Muscle layer of colon (tissue), 2 donors: ENCODE measurements around the gene TTLL8.
"Not testable (repeated sequence)": the region's sequence is repeated elsewhere in the genome, so short reads cannot be mapped to it uniquely, and the experiment has no call there.

Experiments
- H3K27ac ChIP-seq: one replicate; pipeline ENCODE4 v1.7.0; 2013; ENCODE audit warnings: low read depth, mild to moderate bottlenecking, low read length, moderate library complexity
- H3K27me3 ChIP-seq, 2 donors: one replicate each; pipeline ENCODE4 v1.7.0; 2013; ENCODE audit warnings: low read length in 2 of 2, mild to moderate bottlenecking in 2 of 2; ENCODE audit not compliant: insufficient read depth in 2 of 2, control insufficient read depth in 1 of 2
- H3K36me3 ChIP-seq: one replicate; pipeline ENCODE4 v1.7.0; 2013; ENCODE audit warnings: mild to moderate bottlenecking, low read length; ENCODE audit not compliant: insufficient read depth
- H3K4me1 ChIP-seq: one replicate; pipeline ENCODE4 v1.7.0; 2013; ENCODE audit warnings: mild to moderate bottlenecking, low read length; ENCODE audit not compliant: insufficient read depth
- H3K4me3 ChIP-seq, 2 donors: one replicate each; pipeline ENCODE4 v1.7.0; 2013; ENCODE audit warnings: low read length in 2 of 2, low read depth in 1 of 2, mild to moderate bottlenecking in 1 of 2, moderate library complexity in 1 of 2
- H3K9ac ChIP-seq: one replicate; pipeline ENCODE4 v1.7.0; 2013; ENCODE audit warnings: low read length
- H3K9me3 ChIP-seq: one replicate; pipeline ENCODE4 v1.7.0; 2013; ENCODE audit warnings: mild to moderate bottlenecking, low read length
- donor health status: abdominal sarcoma.
- donor health status: Adenocarcinoma of cecum.

The TTLL8 gene

DNA sequence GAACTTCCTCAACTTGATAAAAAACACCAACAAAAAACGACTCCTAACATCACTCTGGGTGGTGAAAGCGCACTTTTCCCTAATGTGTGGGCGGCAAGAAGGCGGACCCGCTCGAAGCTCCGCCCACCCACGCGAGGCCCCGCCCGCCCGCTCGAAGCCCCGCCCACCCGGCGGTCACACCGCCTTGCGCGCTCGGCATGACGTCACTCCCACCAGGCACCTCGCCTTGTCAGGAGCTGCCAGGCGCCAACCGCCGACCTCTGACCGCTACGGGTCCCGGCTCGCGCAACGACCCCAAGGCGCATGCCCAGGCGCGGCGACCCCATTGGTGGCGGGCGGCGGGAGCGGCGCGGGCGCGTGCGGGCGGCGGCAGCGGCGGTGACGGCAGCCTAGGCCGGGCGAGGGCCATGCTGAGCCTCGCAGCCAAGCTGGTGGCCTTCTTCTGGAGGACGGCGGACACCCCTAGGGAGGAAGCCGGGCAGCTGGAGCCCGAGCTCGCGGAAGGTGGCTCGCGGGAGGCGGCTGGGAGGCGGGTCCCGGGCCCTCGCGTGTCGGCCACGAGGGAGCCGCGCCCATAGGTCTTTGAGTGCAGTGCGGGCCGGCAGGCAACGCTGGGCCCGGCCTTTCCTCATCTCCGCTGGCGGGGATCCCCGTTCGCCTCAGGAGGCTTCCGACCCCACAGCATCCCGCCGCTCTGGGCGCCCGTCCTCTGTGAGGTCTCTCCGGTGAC, 31.7 kb upstream of the TTLL8 start, which contains the start of gene MOV10L1:
Gene MOV10L1, plus strand, starts transcription at position 325 of the 730 bp plus-strand sequence. Its CDS starts 83 bp downstream, at position 408.
- Histone ChIP-seq H3K4me1 (no peaks in the 10 kb centered on the region), H3K27me3 (peaks cover 11 to 16% of the 10 kb centered on the region in 2 donors), H3K4me3 (no peak within 1 kb of the TSS), H3K27ac (no peak within 1 kb of the TSS), H3K9me3 (no peaks in the 10 kb centered on the region), H3K36me3 (no peaks in the 10 kb centered on the region), H3K9ac (no peak within 1 kb of the TSS)

DNA sequence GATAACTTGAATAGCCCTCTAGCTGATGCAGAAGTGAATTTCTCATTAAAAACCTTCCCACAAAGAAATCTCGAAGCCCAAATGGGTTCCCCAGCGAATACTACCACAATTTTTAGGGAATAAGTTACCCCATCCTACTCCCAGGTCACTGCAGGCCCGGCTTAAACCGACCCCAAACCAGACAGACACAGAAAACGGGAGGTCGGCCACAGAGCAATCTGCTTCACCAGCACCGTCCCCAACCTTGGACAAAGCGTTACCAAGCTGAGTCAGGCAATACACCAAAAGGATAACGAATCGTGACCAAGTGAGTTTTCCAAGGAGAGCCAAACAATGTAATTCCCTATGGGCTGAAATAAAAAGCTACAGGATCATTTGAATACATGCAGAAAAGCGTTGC, 31.1 kb upstream of the TTLL8 start:
- Histone ChIP-seq H3K4me3 (no peak overlapping the region), H3K9me3 (no peaks in the 10 kb centered on the region), H3K27me3 (peaks cover 11 to 20% of the 10 kb centered on the region in 2 donors), H3K36me3 (no peaks in the 10 kb centered on the region), H3K4me1 (no peaks in the 10 kb centered on the region), H3K27ac (no peak overlapping the region), H3K9ac (no peak overlapping the region)

DNA sequence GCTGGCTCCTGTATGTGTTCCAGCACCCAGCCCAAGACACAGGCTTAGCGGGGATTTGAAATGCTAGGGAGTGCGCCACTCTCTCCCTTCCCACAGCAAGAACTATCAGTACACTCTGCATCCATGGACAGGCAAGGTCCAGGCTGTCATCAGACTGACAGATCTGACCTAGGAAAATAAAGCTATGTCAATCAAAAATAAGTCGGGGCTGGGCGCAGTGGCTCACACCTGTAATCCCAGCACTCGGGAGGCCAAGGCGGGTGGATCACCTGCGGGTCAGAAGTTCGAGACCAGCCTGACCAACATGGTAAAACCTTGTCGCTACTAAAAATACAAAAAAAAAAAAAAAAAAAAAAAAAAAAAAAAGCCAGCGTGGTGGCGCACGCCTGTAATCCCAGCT, 30.0 kb upstream of the TTLL8 start:
- Histone ChIP-seq H3K36me3 (no peaks in the 10 kb centered on the region), H3K4me1 (no peaks in the 10 kb centered on the region), H3K27ac (no peak overlapping the region), H3K4me3 (no peak overlapping the region), H3K27me3 (peaks cover 11 to 32% of the 10 kb centered on the region in 2 donors), H3K9me3 (no peaks in the 10 kb centered on the region), H3K9ac (no peak overlapping the region)

DNA sequence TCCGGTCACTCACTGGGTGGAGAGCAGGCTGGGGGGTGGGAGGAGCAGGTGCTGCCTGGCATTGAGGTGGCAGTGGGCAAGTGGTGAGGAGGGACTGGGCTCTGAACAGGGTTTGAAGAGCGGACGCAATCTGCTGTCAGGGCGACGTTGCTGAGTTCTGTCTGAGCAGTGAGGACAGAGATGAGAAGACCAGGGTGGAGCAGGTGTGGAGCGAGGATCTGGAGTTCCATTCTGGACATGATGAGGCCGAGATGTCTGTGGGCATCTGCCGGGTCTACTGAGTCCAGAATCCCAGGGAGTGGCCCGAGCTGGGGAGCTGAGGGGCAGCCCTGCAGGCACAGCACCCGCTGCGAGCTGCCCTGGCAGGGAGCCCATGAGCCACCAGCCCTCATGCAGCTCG, 29.5 kb upstream of the TTLL8 start:
- Histone ChIP-seq H3K36me3 (no peaks in the 10 kb centered on the region), H3K4me3 (no peak overlapping the region), H3K4me1 (no peaks in the 10 kb centered on the region), H3K27ac (no peak overlapping the region), H3K9ac (no peak overlapping the region), H3K27me3 (peaks cover 11 to 35% of the 10 kb centered on the region in 2 donors), H3K9me3 (no peaks in the 10 kb centered on the region)

DNA sequence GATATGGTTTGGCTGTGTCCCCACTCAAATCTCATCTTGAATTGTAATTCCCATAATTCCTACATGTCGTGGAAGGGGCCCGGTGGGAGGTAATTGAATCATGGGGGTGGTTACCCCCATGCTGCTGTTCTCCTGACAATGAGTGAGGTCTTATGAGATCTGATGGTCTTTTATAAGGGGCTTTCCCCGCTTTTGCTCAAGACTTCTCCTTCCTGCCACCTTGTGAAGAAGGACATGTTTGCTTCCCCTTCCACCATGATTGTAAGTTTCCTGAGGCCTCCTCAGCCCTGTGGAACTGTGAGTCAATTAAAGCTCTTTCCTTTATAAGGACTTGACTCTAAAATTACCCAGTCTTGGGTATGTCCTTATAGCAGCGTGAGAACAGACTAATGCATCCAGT, 28.9 kb upstream of the TTLL8 start:
- not testable (repeated sequence) for H3K27ac ChIP-seq, H3K4me3 ChIP-seq, H3K9me3 ChIP-seq, H3K36me3 ChIP-seq, H3K9ac ChIP-seq, H3K4me1 ChIP-seq
- H3K27me3 ChIP-seq = peaks cover 11 to 35% of the 10 kb centered on the region in 2 donors

DNA sequence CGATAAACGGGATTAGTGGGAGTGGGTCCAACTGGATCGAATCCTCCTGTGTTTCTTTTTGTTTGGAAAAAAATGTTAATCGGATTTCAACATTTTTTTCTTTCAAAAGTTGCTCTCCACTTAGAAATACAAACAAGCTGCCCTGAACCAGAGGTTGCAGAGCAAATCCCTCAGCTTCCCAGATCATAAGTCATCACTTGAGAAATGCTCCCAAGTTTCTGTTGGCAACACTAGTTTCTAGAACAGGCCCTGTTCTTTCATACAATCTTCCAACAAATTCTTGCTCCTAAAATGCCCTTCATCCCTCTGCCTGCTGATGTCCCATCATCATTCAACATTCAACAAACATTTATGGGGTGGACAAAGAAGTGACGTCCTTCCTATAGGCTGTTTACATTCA, 28.4 kb upstream of the TTLL8 start:
- Histone ChIP-seq H3K9me3 (no peaks in the 10 kb centered on the region), H3K4me1 (no peaks in the 10 kb centered on the region), H3K4me3 (no peak overlapping the region), H3K9ac (no peak overlapping the region), H3K36me3 (no peaks in the 10 kb centered on the region), H3K27me3 (peaks cover 11 to 35% of the 10 kb centered on the region in 2 donors), H3K27ac (no peak overlapping the region)

DNA sequence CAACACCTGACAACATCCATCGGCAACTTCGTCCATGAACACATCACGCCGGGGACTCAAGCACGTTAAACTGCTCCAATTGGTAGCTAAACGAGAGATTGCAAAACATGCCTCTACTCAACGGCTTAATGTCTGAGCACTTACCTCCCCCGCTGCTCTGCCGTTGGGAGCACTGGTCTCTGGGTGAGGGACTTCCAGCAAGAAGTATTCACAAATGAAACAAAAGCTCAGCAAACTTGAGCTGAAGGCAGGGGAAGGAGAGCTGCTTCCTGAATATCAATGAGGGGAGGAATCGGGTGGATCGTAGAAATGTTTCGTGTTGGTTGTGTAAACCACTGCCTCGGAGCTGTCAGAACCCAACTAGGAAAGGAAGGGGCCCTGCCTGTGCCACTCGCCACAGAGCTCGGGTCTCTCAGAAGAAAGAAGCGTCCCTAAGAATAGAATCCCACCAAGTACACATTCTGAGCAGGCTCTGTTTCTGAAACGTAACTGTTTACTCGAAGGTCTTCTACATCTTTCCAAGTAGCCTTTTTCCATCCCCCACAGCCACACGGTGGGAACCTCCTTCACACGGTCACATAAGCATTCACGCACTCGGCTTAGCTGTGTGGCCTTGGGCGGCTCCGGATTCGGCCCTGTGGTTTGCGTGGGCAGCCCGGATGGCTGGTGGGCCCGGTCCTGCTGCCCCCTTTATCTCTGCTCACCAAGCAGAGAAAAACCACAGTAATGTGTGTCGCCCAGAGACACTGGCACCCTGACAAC, 27.3 kb upstream of the TTLL8 start, which contains the start of gene MLC1:
Gene MLC1, minus strand, starts transcription at position 216 of the 762 bp plus-strand sequence. CDS start 524 bp downstream, outside the sequence.
- Histone ChIP-seq H3K4me3 (no peak within 1 kb of the TSS), H3K9ac (no peak within 1 kb of the TSS), H3K27me3 (peaks cover 11 to 35% of the 10 kb centered on the region in 2 donors)

DNA sequence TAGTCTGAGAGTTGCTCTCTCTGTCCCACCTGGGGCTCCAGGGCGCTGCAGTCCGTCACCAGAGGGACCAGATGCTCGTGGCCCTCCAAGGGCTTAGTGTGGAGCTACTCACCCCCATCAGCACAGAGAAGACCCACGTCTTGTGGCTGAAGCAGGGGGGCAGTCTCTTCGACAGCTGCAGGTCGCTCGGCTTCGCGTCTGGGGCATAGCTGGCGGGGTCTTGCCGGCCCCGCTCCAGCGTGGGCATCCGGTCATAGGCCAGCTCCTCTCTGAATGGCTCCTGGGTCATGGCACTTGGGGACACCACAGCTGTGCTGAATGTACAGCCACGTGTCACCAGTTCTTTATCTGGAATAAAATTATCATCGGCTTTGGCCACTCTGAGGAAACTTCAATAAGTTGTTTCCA, 26.5 kb upstream of the TTLL8 start:
- H3K36me3 ChIP-seq = no peaks in the 10 kb centered on the region
- peaks cover 11 to 30% of the 10 kb centered on the region in 2 donors for H3K27me3 ChIP-seq
- no peaks in the 10 kb centered on the region for H3K4me1 ChIP-seq
- no peak overlapping the region for H3K4me3 ChIP-seq
- no peak overlapping the region for H3K27ac ChIP-seq
- no peaks in the 10 kb centered on the region for H3K9me3 ChIP-seq
- H3K9ac ChIP-seq = no peak overlapping the region

More for the DNA sequence above, 27.3 kb upstream of the TTLL8 start, which contains the start of gene MLC1:
- H3K36me3 ChIP-seq = no peaks in the 10 kb centered on the region
- H3K4me1 ChIP-seq = no peaks in the 10 kb centered on the region
- H3K9me3 ChIP-seq = no peaks in the 10 kb centered on the region
- no peak within 1 kb of the TSS for H3K27ac ChIP-seq

DNA sequence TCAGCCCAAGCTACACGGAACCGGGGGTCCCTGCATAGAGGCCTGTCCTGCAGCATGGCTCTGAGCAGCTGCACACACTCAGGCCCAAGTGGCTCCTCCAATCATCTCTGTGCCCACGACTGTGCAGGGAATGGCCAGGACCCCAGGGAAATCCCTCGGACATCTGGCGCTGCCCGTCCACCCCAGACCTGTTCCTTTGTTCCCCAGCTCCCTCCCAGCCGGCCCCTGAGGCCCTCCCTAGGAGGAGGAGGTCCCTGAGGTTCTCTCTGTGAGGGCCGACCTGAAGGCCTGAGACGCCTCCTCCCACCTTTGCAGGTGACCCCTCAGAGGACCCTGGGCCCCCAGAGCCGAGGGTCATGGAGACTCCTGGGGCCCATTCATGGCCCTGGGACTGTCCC, 26.0 kb upstream of the TTLL8 start:
- Histone ChIP-seq H3K27ac (no peak overlapping the region), H3K27me3 (peaks cover 8 to 30% of the 10 kb centered on the region in 2 donors), H3K9me3 (no peaks in the 10 kb centered on the region), H3K4me3 (no peak overlapping the region), H3K4me1 (no peaks in the 10 kb centered on the region), H3K9ac (no peak overlapping the region), H3K36me3 (no peaks in the 10 kb centered on the region)

DNA sequence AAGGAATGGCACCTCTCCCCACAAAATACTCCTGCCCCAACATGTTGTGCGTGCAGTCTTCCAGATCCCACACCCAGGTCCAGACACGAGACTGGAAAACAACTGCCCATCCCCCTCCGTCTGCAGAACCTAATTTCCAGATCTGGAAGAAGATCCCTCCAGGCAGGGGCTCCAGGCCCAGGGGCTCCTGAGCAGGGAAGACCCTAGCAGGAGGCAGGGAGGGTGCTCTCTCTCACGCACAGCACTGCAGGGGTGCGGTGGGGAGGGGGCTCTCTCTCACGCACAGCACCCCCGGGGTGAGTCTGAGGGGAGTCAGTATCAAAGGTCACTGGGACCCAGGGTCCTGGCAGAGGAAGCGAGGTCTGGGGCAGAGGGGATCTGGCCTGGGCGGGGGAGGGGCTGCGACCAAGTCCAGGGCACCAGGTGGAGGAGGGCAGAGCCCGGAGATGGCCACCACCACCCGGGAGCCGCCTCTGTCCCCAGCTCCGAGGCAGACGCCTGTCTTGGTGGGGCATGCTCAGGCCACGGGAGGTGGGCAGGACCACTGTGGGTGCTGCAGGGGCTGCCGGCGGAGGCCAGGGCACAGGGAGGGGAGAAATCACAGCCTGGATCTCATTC, 25.5 kb upstream of the TTLL8 start:
- H3K9ac ChIP-seq = no peak overlapping the region
- no peak overlapping the region for H3K27ac ChIP-seq
- H3K27me3 ChIP-seq = peaks cover 8 to 30% of the 10 kb centered on the region in 2 donors
- H3K9me3 ChIP-seq = no peaks in the 10 kb centered on the region
- no peaks in the 10 kb centered on the region for H3K36me3 ChIP-seq
- H3K4me3 ChIP-seq = no peak overlapping the region
- no peaks in the 10 kb centered on the region for H3K4me1 ChIP-seq

DNA sequence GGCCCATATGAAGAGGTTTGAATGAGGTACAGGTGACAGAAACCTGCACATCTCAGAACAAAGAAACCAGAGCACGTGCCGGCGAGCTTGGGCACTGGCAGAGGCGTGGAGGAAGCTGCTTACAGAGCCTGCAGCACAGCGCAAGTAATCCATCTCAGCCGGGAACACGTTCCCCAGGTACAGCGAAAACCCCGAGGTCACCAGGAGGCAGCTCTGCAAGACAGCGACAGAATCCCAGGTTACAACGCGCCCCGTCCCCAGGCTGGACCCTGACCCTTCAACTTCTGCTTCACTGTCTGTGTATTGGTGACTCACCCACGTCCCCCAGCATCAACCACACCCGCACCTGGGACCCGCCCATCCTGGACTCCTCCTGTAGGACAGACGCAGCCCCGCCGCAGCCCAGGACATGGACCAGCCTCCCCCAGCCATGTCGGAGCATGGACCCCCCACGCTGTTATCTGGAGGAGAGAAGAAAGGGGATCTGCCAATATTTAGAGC, 24.9 kb upstream of the TTLL8 start:
- H3K9ac ChIP-seq = no peak overlapping the region

More for the DNA sequence above, 24.9 kb upstream of the TTLL8 start:
- H3K9me3 ChIP-seq = no peaks in the 10 kb centered on the region
- peaks cover 8 to 27% of the 10 kb centered on the region in 2 donors for H3K27me3 ChIP-seq
- no peak overlapping the region for H3K4me3 ChIP-seq
- H3K36me3 ChIP-seq = no peaks in the 10 kb centered on the region
- H3K4me1 ChIP-seq = no peaks in the 10 kb centered on the region
- H3K27ac ChIP-seq = no peak overlapping the region
